Measurements from ENCODE around the gene ZNF526. TPM values are rescaled to one million over a fixed set of nuclear protein-coding genes. Genes with fewer than 3 reads are reported as not detected.

Gene ZNF526
- polyA plus RNA-seq, 1 donor from 2014 or later: 2.1 TPM

DNA sequence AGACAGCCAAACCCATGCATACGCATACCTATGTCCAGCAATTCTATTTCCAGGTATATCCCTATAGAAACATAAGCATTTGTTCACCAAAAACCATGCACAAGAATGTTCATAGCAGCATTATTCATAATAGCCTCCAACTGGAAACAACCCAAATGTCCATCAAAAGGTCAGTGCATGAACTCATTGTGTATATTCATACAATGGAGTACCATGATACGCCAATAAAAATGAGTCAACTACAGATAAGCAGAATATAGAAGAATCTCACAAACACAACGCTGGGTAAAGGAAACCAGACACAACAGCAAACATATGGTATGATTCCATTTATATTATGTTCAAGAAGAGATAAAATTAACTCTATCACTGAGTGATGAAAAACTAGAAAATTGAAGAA, 26.4 kb upstream of the ZNF526 start:
- Histone ChIP-seq H3K27ac (ENCODE audit: low read length) (no peak overlapping the region), H2AFZ (ENCODE audit: low read depth, low read length) (no peak overlapping the region), H3K9ac (ENCODE audit: low read length) (no peak overlapping the region), H3K79me2 (replicated peaks; ENCODE audit: insufficient read depth, low read length) (no peaks in the 10 kb centered on the region), H3K4me3 (ENCODE audit: low read length) (no peak overlapping the region), H3K4me2 (ENCODE audit: low read length) (no peak overlapping the region), H4K20me1 (ENCODE audit: insufficient read depth) (no peaks in the 10 kb centered on the region), H3K9me2 (ENCODE audit: insufficient read depth, low read length) (no peaks in the 10 kb centered on the region), H3K36me3 (ENCODE audit: insufficient read depth, low read length) (no peaks in the 10 kb centered on the region), H3F3A (ENCODE audit: insufficient read depth, low read length, poor library complexity, severe bottlenecking) (no peaks in the 10 kb centered on the region), H3K27me3 (ENCODE audit: insufficient read depth, low read depth, low read length) (no peaks in the 10 kb centered on the region), H3K9me3 (ENCODE audit: low read length) (no peaks in the 10 kb centered on the region)
- TF ChIP-seq TAF1 (IDR thresholded peaks at IDR 0.05; ENCODE audit: low read depth) (no peak), SMC3 (conservative IDR thresholded peaks at IDR 0.05; ENCODE audit: poor library complexity) (no peak)
- TF ChIP-seq, protein P1, sequence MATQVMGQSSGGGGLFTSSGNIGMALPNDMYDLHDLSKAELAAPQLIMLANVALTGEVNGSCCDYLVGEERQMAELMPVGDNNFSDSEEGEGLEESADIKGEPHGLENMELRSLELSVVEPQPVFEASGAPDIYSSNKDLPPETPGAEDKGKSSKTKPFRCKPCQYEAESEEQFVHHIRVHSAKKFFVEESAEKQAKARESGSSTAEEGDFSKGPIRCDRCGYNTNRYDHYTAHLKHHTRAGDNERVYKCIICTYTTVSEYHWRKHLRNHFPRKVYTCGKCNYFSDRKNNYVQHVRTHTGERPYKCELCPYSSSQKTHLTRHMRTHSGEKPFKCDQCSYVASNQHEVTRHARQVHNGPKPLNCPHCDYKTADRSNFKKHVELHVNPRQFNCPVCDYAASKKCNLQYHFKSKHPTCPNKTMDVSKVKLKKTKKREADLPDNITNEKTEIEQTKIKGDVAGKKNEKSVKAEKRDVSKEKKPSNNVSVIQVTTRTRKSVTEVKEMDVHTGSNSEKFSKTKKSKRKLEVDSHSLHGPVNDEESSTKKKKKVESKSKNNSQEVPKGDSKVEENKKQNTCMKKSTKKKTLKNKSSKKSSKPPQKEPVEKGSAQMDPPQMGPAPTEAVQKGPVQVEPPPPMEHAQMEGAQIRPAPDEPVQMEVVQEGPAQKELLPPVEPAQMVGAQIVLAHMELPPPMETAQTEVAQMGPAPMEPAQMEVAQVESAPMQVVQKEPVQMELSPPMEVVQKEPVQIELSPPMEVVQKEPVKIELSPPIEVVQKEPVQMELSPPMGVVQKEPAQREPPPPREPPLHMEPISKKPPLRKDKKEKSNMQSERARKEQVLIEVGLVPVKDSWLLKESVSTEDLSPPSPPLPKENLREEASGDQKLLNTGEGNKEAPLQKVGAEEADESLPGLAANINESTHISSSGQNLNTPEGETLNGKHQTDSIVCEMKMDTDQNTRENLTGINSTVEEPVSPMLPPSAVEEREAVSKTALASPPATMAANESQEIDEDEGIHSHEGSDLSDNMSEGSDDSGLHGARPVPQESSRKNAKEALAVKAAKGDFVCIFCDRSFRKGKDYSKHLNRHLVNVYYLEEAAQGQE (IDR thresholded peaks at IDR 0.05; ENCODE audit: borderline replicate concordance): no peak

DNA sequence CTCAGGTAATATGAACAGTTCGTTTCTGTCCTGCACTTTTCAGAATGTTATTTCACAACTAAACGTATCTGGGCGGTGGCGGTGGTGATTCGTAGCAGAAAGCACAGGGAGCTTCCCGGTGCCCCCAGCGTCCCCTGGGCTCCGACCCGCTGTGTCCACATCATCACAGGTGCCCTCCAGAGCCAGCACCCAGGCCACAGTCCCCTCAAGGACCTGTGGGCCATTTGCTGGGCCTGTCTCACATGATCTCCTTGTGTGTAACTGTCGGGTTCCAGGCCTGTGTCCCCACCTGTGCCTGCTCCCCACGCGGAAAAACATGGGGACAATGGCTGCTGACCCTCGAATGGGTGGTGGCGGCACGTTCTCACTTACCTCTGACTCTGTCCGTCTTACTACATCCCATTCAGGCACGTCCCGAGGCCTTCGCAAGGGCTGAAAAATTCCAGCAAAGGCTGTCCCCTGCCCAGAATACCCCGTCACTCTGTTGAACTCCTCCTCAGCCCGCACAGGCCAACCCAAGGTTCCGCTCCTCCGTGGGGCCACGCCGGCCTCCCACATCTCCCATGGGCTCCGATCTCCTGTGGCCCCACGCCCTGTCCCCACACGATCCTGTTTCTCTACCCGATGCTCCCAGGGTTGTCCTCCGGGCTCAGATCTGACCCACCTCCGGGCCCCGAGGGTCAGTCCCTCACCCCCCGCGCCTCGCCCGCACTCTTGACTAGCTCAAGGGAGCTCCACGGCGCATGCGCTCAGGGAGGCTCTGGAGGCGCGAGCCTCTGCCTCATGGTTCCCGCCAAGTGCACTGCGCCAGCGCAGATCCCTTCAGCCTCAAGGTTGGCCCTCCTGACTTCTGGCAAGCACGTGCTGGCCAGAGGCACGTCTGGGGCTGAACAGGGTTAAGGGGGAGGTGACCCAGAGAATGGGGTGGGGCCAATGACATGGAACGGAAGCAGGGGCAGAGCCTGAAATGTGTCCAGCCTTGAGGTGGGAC, 23.8 kb upstream of the ZNF526 start:
- H3K79me2 ChIP-seq (replicated peaks; ENCODE audit: insufficient read depth, low read length): no peaks in the 10 kb centered on the region
- H3K9ac ChIP-seq (ENCODE audit: low read length): no peak overlapping the region
- H3K9me3 ChIP-seq (ENCODE audit: low read length): no peaks in the 10 kb centered on the region
- H3K27ac ChIP-seq (ENCODE audit: low read length): no peak overlapping the region
- TF ChIP-seq, protein P1 (IDR thresholded peaks at IDR 0.05; ENCODE audit: borderline replicate concordance): no peak
- TF ChIP-seq, protein P2, sequence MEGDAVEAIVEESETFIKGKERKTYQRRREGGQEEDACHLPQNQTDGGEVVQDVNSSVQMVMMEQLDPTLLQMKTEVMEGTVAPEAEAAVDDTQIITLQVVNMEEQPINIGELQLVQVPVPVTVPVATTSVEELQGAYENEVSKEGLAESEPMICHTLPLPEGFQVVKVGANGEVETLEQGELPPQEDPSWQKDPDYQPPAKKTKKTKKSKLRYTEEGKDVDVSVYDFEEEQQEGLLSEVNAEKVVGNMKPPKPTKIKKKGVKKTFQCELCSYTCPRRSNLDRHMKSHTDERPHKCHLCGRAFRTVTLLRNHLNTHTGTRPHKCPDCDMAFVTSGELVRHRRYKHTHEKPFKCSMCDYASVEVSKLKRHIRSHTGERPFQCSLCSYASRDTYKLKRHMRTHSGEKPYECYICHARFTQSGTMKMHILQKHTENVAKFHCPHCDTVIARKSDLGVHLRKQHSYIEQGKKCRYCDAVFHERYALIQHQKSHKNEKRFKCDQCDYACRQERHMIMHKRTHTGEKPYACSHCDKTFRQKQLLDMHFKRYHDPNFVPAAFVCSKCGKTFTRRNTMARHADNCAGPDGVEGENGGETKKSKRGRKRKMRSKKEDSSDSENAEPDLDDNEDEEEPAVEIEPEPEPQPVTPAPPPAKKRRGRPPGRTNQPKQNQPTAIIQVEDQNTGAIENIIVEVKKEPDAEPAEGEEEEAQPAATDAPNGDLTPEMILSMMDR (IDR thresholded peaks at IDR 0.05; ENCODE audit: poor library complexity, severe bottlenecking): no peak
- no peak for TF ChIP-seq RAD21 (conservative IDR thresholded peaks at IDR 0.05)
- no peak for TF ChIP-seq POLR2AphosphoS5 (IDR thresholded peaks at IDR 0.05)
- no peak for TF ChIP-seq EP300 (conservative IDR thresholded peaks at IDR 0.05; ENCODE audit: poor library complexity, severe bottlenecking)
- no peak for TF ChIP-seq SMC3 (conservative IDR thresholded peaks at IDR 0.05; ENCODE audit: poor library complexity)
- no peaks in the 10 kb centered on the region for H3F3A ChIP-seq (ENCODE audit: insufficient read depth, low read length, poor library complexity, severe bottlenecking)
- no peaks in the 10 kb centered on the region for H4K20me1 ChIP-seq (ENCODE audit: insufficient read depth)
- no peaks in the 10 kb centered on the region for H3K27me3 ChIP-seq (ENCODE audit: insufficient read depth, low read depth, low read length)
- H3K36me3 ChIP-seq (ENCODE audit: insufficient read depth, low read length): peaks cover 4% of the 10 kb centered on the region
- H3K9me2 ChIP-seq (ENCODE audit: insufficient read depth, low read length): no peaks in the 10 kb centered on the region
- H2AFZ ChIP-seq (ENCODE audit: low read depth, low read length): no peak overlapping the region
- no peak overlapping the region for H3K4me2 ChIP-seq (ENCODE audit: low read length)
- H3K4me3 ChIP-seq (ENCODE audit: low read length): no peak overlapping the region

All from neural cell (in vitro differentiated cells).